Measurements from ENCODE around the gene MPV17.

DNA sequence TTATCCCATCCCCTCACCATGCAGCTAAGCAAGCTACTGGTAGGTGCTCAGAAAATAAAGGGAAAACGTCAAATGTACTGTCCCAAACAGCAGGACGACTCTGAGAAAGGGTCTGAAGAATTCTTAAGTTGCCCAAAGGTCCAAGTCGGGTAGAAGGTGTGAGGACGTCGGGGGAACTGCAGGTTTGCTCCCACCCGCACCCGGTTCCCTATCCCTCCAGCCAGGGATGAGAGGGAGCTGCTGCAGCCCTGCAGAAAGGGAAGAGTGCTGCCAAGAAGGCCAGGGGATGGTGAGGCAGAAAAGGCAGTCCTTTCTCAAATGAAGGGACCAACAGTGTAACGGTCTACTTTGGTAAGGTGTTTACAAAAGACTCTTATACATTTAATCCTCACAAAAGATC lies 7.8 kb downstream of the MPV17 start:
- TF ChIP-seq, protein P1, sequence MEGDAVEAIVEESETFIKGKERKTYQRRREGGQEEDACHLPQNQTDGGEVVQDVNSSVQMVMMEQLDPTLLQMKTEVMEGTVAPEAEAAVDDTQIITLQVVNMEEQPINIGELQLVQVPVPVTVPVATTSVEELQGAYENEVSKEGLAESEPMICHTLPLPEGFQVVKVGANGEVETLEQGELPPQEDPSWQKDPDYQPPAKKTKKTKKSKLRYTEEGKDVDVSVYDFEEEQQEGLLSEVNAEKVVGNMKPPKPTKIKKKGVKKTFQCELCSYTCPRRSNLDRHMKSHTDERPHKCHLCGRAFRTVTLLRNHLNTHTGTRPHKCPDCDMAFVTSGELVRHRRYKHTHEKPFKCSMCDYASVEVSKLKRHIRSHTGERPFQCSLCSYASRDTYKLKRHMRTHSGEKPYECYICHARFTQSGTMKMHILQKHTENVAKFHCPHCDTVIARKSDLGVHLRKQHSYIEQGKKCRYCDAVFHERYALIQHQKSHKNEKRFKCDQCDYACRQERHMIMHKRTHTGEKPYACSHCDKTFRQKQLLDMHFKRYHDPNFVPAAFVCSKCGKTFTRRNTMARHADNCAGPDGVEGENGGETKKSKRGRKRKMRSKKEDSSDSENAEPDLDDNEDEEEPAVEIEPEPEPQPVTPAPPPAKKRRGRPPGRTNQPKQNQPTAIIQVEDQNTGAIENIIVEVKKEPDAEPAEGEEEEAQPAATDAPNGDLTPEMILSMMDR (conservative IDR thresholded peaks at IDR 0.05): no peak
- TF ChIP-seq ZFX (IDR thresholded peaks at IDR 0.05): no peak

Data from C4-2B (cell line).